ENCODE measurements around the gene CERKL.

The CERKL gene

DNA sequence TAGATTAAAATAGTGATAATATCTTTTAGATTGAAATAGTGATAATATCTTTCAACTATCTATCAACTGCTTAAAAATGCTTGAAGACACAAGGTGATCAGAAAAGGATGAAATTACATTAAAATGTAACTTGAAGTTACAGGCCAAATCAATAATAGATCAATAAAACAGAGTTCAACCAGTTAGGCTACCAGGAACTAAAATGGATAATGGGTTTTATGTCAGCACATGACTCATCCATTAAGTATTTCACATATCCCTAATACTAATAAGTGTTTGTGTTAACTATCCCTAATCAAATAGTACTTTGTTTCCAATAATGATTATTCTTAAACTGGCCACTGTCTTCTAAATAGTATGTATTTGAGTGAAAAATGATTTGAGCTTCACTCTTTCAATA, 33.7 kb downstream of the CERKL start:
- no peak for DNase-seq

DNA sequence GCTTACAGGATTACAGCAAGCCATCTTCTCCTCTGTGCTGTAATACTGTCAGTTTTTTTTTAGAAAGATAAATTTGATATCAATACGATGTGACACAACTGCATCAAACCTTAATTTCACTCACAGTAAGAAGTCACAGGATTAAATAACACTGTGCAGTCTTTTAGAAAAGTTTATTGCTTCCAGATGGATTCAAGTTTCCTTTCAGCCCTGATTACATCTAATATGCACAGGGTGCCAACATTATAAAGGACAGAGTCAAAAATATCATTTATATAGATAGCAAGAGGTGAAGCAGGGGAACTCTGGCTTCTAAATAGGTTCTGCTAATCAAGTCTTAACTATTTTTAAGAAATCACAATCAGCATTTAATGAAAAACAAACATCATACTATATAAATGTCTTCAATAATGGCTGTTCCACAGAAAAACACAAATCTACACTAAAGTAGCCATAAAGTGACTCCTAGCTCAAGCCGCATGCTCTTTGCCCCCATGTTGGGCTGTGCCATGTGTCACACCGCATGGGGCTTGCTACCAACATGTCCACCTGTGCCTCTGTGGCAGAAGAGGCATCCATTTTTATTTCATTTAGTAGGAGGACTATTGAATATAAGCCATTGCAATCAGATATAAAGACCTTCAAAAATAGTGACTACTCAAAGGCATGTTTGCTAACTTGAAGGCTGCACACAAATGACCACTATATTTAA, 35.0 kb downstream of the CERKL start:
- DNase-seq, result no peak

DNA sequence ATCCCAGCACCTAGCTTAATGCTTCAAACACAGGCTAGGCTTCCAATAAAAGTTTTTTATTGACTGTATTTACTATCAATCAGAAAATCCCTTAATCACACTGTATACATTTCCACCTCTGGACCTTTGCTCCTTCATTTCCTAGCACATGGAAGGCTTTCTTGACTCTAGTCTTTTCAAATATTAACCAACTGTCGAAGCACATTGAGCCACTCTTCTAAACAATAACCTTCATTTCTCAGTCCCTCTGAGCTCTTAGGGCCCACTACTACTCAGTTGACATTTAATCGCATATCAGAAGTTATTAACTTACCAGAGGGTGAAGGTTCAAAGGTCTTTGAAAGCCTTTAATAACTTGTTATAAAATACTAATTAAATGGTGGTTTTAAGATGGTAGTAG, 37.4 kb downstream of the CERKL start:
- no peak for DNase-seq

DNA sequence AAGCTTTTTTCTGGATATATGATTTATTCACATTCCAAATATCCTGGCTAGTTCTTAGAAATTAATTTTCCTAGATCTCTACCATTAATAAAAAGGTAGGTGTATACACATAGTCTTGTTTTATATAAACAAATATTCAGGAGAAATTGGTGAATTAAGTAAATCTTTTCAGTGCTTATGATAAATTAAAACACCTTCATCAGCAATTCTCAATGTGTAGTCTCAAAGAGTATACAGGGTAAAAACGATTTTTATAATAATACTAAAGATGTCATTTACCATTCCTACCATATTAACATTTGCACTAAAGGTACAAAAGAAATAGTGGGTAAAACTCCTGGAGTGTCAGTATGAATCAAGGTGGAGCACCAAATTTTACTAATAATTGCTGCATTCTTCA, 40.2 kb downstream of the CERKL start:
- no peak for DNase-seq

DNA sequence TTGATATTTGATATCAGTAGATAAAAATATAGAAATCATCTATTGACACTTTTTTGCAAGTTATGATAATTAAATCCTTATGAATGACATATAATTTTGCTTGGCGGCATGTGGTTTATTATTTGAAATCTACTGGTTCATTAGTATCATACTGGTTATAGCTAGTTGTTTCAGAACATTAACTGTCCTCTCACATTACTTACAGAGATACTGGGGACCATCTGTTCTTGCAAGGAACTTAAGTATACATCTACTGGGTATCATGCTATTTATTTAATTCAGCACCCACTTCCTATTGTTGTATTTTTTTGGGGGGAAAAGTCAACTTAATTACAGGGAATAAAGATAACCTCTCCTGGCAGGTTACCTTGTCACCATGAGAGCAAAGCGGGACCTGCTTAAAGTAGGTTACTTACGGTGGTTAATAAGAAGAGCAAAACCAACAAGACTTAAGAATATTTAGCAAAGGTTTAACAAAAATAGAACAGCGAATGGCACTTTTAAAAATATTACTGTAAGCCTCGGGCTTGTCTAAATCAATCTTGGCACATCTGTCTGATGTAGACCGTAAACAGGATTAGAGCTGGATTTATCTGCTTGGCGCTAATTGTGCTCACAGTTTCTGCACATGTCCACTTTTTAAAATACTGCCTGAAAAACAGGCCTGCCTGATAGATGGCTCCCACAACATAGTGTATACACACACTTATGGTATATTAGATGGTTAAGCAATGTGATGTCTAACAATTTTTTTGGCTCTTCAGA, 41.8 kb downstream of the CERKL start:
- peak; percentile 87 for DNase-seq

DNA sequence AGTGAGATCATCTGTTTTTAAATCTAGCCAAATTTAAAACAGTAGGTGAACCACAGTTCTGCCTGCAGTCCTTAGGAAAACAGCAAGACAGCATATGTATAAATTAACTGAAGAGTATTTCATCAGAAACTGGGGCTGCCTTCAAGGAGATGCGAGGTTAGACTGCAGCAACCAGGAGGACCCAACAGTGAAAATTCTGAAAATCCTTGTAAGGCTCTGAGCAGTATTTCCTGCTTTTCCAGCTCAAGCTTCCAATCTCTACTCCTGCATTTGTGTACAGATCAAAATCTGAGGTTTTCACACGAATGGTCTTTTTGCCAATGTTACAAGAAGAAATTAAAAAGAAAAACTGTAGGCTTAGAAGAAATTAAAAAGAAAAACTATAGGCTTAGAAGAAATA, 43.7 kb downstream of the CERKL start:
- DNase-seq, result no peak

DNA sequence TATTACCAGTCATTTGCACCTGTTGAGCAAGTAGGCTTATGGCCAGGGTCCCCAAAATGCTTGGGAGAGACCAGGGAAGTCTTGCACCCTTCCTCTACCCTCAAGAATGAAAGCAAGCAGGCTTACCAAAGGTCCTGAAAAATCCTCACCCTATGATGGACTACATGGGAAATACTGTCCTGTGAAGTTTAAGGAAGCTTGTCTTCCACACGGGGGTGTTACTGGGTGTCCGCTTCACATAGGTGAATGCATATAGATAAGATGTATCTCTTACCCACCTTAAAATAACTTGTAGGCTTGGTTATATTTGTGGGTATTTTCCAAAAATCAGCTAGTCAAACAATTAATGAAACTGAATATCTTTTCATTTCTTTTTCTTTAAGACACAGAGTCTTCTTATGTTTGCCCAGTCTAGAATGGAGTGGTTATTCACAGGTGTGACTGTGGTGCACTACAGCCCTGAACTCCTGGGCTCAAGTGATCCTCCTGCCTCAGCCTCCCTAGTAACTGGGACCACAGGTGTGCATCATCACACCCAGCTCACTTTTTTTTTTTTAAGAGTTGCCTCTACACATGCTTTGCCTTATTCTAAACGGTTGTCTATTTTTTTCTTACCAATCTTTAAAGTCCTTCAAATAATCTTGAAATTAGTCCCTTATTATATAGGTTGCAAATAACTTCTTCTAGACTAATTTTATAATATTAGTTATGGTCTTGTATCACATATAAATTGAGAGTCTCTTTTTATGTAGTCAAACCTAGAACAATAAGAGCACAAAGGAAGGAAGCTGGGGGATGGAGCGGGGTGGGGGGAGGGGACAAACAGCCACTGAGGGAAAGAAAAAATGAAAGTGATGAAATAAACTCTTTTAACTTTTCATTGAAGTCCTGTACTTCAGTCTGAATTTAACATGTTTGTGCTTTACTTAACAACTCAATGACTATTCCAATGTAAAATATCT, 49.0 kb downstream of the CERKL start:
- no peak for DNase-seq

DNA sequence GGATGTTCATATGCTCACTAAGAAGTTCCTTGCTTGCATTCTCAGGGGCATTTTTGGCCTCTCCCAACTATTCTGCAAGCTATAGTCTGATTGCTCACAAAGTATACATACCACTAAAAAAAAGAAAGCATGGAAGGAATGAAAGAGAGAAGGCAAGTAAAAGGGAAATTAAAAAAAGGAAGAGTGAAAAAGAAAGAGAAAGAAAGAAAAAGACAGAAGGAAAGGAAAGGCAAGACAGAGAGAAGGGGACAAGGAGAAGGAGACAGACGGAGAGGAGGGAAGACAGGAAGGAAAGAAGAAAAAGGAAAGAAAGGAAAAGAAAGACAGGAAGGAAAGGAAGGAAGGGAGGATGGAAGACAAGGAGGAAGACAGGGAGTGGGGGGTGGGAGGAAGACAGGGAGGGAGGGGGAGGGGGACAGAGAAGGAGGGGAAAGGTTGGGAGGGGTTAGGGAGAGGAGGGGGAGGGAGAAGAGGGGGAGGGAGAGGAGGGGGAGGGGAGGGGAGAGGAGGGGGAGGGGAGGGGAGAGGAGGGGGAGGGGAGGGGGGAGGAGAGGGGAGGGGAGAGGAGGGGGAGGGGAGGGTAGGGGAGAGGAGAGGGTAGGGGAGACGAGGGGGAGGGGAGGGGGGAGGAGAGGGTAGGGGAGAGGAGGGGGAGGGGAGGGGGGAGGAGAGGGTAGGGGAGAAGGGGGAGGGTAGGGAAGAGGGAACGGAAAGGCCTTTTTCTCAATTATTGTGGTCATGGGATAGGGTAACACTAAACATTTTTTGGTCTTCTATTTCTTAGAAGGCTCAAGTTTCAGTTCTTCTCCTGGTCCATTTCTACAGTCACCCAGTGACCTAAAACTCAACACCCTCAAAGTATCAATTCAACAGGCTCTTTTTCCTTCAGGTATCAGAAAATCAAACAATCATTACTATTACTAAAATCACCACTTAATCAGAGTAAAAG, 50.7 kb downstream of the CERKL start:
- no peak for DNase-seq

DNA sequence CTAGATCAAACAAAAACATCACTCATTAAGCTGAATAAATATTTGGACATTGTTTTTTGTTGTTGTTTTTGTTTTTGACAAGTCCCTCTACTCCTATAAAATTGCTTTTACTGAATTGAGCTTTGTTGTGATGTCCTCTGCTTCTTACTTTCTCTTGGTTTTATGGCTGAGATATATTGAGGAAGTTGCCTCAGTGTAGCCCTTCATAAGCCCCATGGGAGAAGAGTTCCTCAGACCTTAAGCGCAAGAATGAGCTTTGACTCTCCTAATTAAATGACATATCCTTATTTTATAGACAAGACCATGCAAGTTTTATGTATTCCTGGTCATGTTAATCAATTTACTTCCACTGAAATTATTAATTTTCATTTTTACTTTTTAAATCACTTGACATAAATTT, 54.9 kb downstream of the CERKL start:
- DNase-seq, result no peak

DNA sequence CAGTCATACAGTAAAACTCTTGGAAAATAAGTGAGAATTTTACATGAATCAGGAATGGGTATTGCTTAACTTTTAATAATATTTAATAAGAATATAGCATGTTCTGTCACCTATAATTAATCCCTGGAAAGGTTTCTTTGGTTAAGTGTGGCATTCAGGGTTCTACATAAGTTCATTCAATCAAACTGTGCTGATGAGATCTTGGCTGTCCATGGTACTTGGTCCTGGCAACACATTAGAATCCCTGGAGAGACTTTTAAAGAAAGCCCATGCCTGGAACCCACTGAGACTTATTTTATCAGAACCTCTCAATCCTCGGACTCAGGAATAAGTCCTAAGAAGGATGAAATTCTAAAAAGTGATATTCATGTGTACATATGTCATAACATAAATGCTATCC, 60.3 kb downstream of the CERKL start:
- no peak for DNase-seq

DNA sequence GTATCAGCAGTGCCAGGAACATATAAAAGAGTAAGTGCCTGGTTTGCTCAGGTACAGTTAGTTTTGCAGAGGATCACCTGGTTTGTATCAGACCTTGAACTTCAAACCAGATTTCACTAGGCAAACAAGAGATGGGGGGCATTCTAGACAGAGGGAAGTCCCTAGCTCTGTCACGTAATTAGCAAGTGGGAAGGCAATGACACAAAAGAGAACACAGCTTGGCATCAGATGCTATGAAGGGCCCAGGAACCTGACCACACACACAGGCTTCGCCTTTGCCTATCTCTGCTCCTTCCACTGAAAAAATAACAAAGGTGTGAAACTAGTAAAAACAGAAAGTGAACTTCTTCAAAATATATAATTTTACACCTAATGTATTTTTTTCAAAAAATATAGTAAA, 62.6 kb downstream of the CERKL start:
- no peak for DNase-seq

DNA sequence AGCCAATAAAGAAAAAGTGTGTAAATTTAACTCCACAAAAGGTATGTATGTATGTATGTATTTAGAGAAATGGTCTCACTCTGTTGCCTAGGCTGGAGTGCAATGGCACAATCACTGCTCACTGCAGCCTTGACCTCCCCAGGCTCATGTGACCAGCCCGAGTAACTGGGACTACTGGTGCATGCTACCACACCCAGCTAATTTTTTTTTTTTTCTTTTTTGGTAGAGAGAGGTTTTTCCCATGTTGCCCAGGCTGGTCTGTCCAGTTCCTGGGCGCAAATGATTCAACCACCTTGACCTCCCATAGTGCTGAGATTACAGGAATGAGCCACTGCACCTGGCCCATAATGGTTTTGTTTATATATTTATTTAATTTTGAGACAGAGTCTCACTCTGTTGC, 67.1 kb downstream of the CERKL start:
- no peak for DNase-seq

DNA sequence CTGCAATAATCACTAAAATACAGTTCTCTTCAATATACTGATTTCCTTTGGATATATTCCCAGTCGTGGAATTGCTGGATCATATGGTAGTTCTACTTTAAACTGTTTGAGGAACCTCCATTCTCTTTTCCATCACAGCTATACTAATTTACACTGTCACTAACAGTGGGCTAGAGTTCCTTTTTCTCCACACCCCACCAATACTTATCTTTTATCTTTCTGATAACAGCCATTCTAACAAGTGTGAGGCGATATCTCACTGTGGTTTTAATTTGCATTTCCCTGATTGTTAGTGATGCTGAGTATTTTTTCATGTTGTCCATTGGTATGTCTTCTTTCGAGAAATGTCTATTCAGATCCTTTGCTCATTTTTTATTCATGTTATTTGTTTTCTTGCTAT, 68.4 kb downstream of the CERKL start:
- no peak for DNase-seq

DNA sequence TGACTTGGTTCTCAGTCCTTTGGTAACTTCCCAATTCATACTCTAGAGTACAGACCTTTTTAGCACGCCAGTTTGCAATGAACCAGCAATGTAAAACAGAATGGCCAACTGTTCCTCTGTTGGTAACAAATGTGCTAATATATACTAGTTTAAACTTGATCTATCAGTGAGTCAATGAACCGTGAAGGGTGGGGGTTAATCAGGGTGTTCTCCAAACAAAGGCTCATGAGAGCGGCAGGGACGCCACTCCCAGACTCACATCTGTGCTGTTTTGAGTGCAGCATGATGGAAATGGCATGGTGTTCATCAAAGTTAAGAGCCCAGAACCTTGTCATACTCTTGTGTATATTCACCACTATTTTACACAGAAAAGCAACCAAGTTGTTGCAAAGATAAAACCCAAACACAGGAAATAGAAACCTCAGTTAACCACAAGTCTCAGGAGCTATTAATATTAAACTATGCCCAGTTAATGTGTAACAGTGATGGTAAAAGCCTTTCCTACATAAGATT, 70.3 kb downstream of the CERKL start:
- DNase-seq, result peak; percentile 96

DNA sequence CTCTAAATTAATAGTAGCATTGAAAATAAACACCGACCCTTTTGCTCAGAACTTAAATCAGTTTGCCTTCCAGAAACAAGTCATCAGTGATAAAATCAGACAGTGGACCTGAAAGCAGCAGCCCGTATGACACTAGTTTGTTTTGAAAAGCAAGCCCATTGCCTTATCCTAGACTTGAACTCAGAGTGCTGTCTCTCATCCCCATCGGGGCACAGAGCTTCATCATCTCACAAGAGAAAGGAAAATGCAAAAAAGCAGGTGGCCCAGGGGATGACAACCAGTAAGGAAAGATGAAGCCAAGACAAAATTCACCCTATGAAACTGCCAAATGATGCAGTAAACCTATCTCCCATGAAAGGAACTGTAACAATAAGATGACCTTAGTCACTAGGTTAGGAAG, 71.2 kb downstream of the CERKL start:
- DNase-seq, result no peak

DNA sequence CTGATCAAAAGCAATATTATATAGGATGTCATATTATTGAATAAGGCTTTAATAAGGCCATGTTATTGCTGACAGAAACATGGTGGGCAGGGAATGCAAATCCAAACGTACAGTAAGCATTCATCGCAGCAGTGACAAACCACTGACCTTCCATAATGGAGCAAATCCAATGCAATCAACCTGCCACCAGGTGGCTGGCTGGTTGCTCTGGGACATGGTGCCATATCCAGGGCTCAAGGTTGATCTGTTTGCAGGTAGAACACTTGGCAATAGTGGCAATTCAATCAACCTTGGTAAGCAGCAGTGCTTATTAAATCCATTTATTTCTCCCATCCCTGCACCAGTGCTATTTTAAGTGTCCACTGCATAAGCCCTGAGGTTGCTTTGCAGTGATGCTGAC, 75.4 kb downstream of the CERKL start:
- no peak for DNase-seq

DNA sequence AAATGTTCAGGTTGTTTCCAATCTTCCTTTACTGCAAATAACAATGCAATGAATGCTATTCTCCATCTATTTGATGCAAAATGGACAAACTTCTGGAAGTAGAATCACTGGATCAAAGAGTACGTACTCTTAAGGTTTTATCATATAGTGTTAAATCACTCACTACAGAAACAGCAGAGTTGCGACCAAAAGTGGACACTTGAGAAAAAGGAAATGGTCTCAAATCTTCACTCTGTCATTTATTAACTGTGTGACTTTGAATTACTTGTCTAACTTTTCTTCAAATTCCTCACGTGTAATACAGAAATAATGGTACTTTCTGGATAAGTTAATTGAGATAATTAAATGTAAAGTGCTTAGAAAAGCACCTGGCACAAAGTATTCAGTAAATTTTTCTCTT, 78.1 kb downstream of the CERKL start:
- DNase-seq, result no peak

DNA sequence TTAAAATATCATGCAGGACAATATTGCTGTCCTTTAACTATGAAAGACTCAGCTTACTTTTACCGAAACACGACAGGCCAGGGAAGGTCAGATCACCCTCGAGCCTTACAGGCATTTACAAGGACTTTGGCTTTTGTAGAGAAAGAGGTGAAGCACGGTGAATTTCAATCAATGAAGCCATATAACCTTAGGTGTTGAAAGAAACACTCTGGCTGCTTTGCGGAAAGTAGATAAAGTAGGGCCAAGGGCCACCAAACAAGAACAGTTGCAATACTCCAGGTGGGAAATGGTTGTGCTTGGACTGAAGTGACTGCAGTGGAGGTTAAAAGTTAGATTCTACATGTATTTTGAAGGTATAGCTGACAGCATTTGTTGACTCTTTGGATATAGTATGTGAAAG, 80.5 kb downstream of the CERKL start:
- DNase-seq, result no peak

DNA sequence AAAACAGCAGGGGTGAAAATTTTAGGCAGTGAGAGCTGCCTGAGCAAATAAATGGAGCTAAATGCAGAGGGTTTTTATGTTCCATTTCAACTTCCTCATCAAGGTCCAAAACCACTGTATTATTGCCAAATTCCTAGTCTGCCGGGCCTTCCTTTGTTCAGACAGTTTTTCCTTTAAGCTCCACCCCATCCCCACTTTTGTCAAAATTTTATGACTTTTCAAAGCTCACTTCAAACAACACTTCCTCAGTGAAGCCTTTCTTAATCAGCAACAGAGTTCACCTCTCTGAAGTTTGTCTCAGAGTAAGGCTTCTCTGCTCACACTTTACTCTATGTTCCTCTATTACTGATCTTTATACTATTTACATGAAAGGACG, 81.3 kb downstream of the CERKL start:
- no peak for DNase-seq

DNA sequence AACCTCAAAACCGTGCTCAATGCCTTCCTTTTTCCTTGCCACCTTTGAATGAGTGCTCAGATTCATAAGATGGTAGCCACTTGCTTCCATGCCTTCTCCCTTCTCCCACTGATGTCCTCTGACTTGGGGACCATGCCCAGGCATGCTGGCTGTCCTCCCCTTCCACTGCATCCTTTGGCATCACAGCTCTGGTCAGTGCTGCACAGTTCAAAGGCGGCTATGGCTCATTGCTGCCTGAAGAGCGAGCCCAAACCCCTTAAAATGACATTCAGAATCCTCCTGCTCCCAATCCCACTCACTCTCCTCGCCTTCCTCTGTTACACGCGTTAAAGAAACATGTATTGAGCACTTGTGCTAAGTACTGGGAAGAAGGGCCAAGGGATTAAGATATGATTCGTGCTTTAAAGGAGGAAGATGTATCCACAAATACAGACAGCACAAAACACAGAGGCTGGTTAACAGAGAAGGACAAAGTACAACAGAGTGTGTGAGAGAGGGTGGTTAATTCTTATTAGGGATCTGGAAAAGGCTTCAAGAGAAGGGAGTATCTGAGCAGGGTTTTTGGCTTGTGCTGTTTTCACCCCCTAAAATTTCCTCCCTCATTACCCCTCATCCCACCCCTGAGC, 81.8 kb downstream of the CERKL start:
- DNase-seq, result no peak

DNA sequence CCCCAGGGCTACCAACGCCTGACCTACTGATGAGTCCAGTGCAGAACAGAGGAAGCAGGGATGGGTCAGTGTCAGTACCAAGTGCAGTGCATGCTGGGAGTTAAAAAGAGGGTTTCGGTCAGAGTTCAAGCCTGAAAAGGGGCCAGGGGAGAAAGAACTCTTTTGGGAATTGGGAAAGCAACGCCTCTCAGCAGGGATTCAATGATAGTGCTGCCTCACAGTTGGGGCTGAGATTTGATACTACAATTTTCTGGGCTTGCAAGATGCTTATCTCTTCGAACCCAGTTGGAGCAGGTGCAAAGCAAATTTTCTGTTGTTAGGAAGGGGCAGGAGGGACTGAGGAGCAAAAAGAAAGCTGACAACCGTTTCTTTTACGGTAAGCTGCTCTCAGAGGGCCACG, 82.6 kb downstream of the CERKL start:
- peak; percentile 88 for DNase-seq
